ENCODE measurements around the gene CCND2. TPM values are rescaled to one million over a fixed set of nuclear protein-coding genes. Genes with fewer than 3 reads are reported as not detected.
A peak's percentile ranks its signal among the peaks of the same experiment; 100 is the strongest.

Gene CCND2
- total RNA-seq, result 10 to 100 TPM; 46.4 to 88.8 (median 55.5) TPM

DNA sequence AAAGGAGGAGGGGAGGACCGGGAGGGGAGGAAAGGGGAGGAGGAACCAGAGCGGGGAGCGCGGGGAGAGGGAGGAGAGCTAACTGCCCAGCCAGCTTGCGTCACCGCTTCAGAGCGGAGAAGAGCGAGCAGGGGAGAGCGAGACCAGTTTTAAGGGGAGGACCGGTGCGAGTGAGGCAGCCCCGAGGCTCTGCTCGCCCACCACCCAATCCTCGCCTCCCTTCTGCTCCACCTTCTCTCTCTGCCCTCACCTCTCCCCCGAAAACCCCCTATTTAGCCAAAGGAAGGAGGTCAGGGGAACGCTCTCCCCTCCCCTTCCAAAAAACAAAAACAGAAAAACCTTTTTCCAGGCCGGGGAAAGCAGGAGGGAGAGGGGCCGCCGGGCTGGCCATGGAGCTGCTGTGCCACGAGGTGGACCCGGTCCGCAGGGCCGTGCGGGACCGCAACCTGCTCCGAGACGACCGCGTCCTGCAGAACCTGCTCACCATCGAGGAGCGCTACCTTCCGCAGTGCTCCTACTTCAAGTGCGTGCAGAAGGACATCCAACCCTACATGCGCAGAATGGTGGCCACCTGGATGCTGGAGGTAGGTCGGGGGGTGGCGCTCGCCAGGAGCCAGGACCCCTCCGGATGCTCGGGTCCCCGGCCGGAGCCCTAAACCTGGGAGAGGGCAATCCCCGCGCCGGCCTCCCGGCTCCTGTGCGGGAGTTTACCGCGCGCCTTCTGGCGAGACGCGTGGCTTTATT lies at the start of gene CCND2:
TSS of gene CCND2 (plus strand) at position 111 of the 744 bp plus-strand sequence. CDS start at position 390, 279 bp downstream.
- under 1% methylated on average over 25 of the region's 52 CpGs for WGBS
- Histone ChIP-seq H3K27ac (peak within 1 kb of the TSS; percentile 90), H3K9me3 (no peaks in the 10 kb centered on the region), H3K4me3 (peak within 1 kb of the TSS; percentile 80), H3K4me1 (peaks cover 96% of the 10 kb centered on the region), H3K27me3 (peaks cover 58% of the 10 kb centered on the region), H3K36me3 (no peaks in the 10 kb centered on the region)
- TF ChIP-seq POLR2AphosphoS5 (IDR thresholded peaks at IDR 0.05), result peak in 1 of 3 donors; percentile 60
- TF ChIP-seq EP300 (IDR thresholded peaks at IDR 0.05), result no peak
- TF ChIP-seq, protein P1, sequence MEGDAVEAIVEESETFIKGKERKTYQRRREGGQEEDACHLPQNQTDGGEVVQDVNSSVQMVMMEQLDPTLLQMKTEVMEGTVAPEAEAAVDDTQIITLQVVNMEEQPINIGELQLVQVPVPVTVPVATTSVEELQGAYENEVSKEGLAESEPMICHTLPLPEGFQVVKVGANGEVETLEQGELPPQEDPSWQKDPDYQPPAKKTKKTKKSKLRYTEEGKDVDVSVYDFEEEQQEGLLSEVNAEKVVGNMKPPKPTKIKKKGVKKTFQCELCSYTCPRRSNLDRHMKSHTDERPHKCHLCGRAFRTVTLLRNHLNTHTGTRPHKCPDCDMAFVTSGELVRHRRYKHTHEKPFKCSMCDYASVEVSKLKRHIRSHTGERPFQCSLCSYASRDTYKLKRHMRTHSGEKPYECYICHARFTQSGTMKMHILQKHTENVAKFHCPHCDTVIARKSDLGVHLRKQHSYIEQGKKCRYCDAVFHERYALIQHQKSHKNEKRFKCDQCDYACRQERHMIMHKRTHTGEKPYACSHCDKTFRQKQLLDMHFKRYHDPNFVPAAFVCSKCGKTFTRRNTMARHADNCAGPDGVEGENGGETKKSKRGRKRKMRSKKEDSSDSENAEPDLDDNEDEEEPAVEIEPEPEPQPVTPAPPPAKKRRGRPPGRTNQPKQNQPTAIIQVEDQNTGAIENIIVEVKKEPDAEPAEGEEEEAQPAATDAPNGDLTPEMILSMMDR (IDR thresholded peaks at IDR 0.05), result no peak
- peak in 1 of 2 donors; percentile 79 for TF ChIP-seq POLR2A (IDR thresholded peaks at IDR 0.05)
- peak; percentile 90 to 91 for DNase-seq (ENCODE audit: low spot score in 2 of 2)

DNA sequence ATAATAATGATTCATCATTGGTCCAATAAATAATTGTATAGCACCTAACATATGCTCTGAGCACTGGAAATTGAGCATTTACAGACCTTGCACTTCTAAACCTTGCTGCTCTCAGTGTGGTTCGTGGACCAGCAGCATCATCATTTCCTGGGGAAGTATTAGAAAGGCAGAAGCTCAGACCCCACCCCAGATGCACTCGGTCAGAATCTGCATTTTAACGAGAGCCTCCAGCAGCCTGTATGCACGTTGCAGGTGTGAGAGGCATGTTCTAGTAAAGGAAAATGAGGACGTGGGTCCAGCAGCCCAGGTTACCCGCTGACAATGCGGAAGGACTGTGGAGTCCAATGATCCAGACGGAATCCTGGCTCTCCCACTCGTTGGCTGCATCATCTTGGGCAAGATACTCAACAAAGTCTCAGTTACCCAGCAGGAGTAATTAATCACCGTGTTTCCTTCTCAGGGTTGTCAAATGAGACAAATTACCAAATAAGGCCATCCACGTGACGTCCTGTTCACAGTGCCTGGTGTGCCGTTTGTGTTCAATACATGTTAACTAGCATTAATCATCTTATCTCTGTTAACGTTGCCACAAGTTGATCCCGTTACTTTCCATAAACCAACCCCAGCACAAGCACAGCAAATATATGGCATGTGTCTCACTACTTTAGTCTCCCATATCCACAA lies 49.2 kb upstream of the CCND2 start:
- Histone ChIP-seq H3K9me3 (no peaks in the 10 kb centered on the region), H3K4me1 (no peaks in the 10 kb centered on the region), H3K27ac (no peak overlapping the region), H3K27me3 (peaks cover 18% of the 10 kb centered on the region), H3K4me3 (no peak overlapping the region), H3K36me3 (no peaks in the 10 kb centered on the region)
- TF ChIP-seq, protein P1 (IDR thresholded peaks at IDR 0.05), result no peak
- TF ChIP-seq EP300 (IDR thresholded peaks at IDR 0.05), result no peak
- TF ChIP-seq POLR2AphosphoS5 (IDR thresholded peaks at IDR 0.05), result no peak
- TF ChIP-seq POLR2A (IDR thresholded peaks at IDR 0.05), result no peak
- WGBS, result 66% methylated on average over 15 of the region's 15 CpGs
- no peak for DNase-seq (ENCODE audit: low spot score in 2 of 2)

DNA sequence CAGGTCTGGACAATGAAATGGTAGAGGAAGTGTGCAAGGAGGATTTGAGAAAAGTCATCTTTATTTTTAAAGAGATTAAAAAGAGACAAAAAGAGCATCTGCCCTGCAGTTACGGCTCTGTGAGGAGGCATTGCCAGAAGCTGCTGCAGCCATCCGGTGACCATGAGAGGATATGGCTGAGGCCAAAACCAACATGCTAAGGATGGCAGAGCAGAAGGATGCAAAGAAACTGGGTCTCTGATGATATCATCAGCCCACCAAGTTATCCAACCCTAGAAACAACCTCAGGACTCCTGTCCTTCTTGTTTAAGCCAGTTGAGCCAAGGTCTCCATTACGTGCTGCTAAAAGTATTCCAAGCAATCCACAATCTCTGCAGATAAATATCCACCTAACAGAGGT lies 48.0 kb upstream of the CCND2 start:
- TF ChIP-seq POLR2A (IDR thresholded peaks at IDR 0.05), result no peak
- no peak for TF ChIP-seq POLR2AphosphoS5 (IDR thresholded peaks at IDR 0.05)
- TF ChIP-seq EP300 (IDR thresholded peaks at IDR 0.05), result no peak
- TF ChIP-seq, protein P1 (IDR thresholded peaks at IDR 0.05), result no peak
- peaks cover 10% of the 10 kb centered on the region for H3K27me3 ChIP-seq
- 75% methylated on average over 3 of the region's 3 CpGs for WGBS

DNA sequence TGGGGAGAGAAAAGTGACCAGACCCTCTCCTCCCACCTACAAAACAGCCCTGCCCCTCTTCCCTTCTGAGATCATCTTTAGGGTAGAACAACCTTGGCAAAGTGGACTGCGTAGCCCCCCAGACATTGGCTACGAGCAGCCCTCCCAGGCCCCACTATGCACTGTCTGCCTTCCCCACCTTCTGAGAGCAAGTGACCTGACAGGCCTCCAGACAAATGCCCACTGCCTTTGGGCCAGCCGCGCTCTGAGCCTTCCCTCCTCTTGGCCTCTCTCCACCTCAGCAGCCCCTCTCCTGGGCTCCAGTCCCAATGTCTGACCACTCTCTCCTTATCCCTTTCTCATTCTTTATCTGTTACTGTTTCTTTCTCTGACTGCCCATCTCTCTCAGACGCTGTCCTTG lies 46.5 kb upstream of the CCND2 start:
- 96% methylated on average over 5 of the region's 5 CpGs for WGBS

More for the DNA sequence above, 48.0 kb upstream of the CCND2 start:
- Histone ChIP-seq H3K27ac (no peak overlapping the region), H3K36me3 (no peaks in the 10 kb centered on the region), H3K4me1 (no peaks in the 10 kb centered on the region), H3K4me3 (no peak overlapping the region), H3K9me3 (no peaks in the 10 kb centered on the region)
- DNase-seq (ENCODE audit: low spot score in 2 of 2), result no peak

More for the DNA sequence above, 46.5 kb upstream of the CCND2 start:
- Histone ChIP-seq H3K27me3 (peaks cover 10% of the 10 kb centered on the region), H3K36me3 (no peaks in the 10 kb centered on the region), H3K4me3 (no peak overlapping the region), H3K4me1 (no peaks in the 10 kb centered on the region), H3K27ac (no peak overlapping the region), H3K9me3 (no peaks in the 10 kb centered on the region)
- no peak for DNase-seq (ENCODE audit: low spot score in 2 of 2)
- TF ChIP-seq, protein P1 (IDR thresholded peaks at IDR 0.05), result no peak
- TF ChIP-seq EP300 (IDR thresholded peaks at IDR 0.05) (no peak), POLR2AphosphoS5 (IDR thresholded peaks at IDR 0.05) (no peak), POLR2A (IDR thresholded peaks at IDR 0.05) (no peak)
